Activated T-helper 2 cell treated with anti-CD3 and anti-CD28 coated beads, Interferon-gamma antibody, Interleukin-2, Interleukin-4, amounts not matched to agents 10 μg/mL and 5 μg/mL and 100 μg/mL, durations not matched to agents 14 hours and 24 hours and 36 hours (primary cell): ENCODE results near the gene CPXM2. TPM values are rescaled to one million over a fixed set of nuclear protein-coding genes. Genes with fewer than 3 reads are reported as not detected.

Experiments used
- DNase-seq: peaks from one replicate; pipeline ENCODE4 v3.0.0; 2021; ENCODE audit warnings: low spot score
- H3K27ac Mint-ChIP-seq: one replicate; pipeline ENCODE4 v1.8.0; 2021; ENCODE audit warnings: mixed read lengths
- H3K27me3 Mint-ChIP-seq: one replicate; pipeline ENCODE4 v1.8.0; 2021; ENCODE audit warnings: low read depth, mixed read lengths
- H3K36me3 Mint-ChIP-seq: one replicate; pipeline ENCODE4 v1.8.0; 2021; ENCODE audit warnings: low read depth, mixed read lengths
- H3K4me1 Mint-ChIP-seq: one replicate; pipeline ENCODE4 v1.8.0; 2021; ENCODE audit warnings: low read depth, mixed read lengths
- H3K4me3 Mint-ChIP-seq: one replicate; pipeline ENCODE4 v1.8.0; 2021; ENCODE audit warnings: low read depth, mild to moderate bottlenecking, moderate library complexity, mixed read lengths
- H3K9me3 Mint-ChIP-seq: one replicate; pipeline ENCODE4 v1.8.0; 2021; ENCODE audit warnings: mixed read lengths
- intact Hi-C: fragments of 100-400 bp; cut with micrococcal nuclease; formaldehyde crosslinking; loops from one replicate; pipeline ENCODE4 v1.15.1; 2023
- total RNA-seq: library from RNA; stranded (reverse); gene quantifications from 2 replicates; pipeline ENCODE4 v1.2.3, GENCODE V29; 2022

CPXM2 gene
- total RNA-seq, 1 donor from 2014 or later: not detected

- Mint-ChIP-seq H3K4me3 (no peak overlapping the region), H3K4me1 (no peaks in the 10 kb centered on the region), H3K9me3 (no peaks in the 10 kb centered on the region), H3K36me3 (no peaks in the 10 kb centered on the region), H3K27me3 (no peaks in the 10 kb centered on the region), H3K27ac (no peak overlapping the region)
- no peak for DNase-seq
- intact Hi-C loops: no loop called here
Measured at GRCh38 chr10:123821136-123821535, 70.5 kb downstream of the CPXM2 start.

GRCh38 chr10:123809632-123810031, 82.0 kb downstream of the CPXM2 start:
- Mint-ChIP-seq H3K4me3 (no peak overlapping the region), H3K36me3 (no peaks in the 10 kb centered on the region), H3K4me1 (peaks cover 3% of the 10 kb centered on the region), H3K9me3 (no peaks in the 10 kb centered on the region), H3K27me3 (peaks cover 4% of the 10 kb centered on the region), H3K27ac (no peak overlapping the region)
- intact Hi-C loops: no loop called here
- no peak for DNase-seq

GRCh38 chr10:123808906-123809305, 82.7 kb downstream of the CPXM2 start:
- Mint-ChIP-seq H3K4me1 (peaks cover 3% of the 10 kb centered on the region), H3K4me3 (no peak overlapping the region), H3K27ac (no peak overlapping the region), H3K27me3 (peaks cover 4% of the 10 kb centered on the region), H3K36me3 (no peaks in the 10 kb centered on the region), H3K9me3 (no peaks in the 10 kb centered on the region)
- intact Hi-C loops: no loop called here
- DNase-seq: no peak

GRCh38 chr10:123808286-123808685, 83.3 kb downstream of the CPXM2 start:
- H3K9me3 Mint-ChIP-seq: no peaks in the 10 kb centered on the region
- peaks cover 4% of the 10 kb centered on the region for H3K27me3 Mint-ChIP-seq
- peaks cover 3% of the 10 kb centered on the region for H3K4me1 Mint-ChIP-seq
- H3K4me3 Mint-ChIP-seq: no peak overlapping the region
- no peak for DNase-seq
- no peaks in the 10 kb centered on the region for H3K36me3 Mint-ChIP-seq
- no peak overlapping the region for H3K27ac Mint-ChIP-seq
- intact Hi-C loops: no loop called here

GRCh38 chr10:123807444-123808035, 84.1 kb downstream of the CPXM2 start:
- H3K27me3 Mint-ChIP-seq: peaks cover 4% of the 10 kb centered on the region
- no peak for DNase-seq
- peaks cover 3% of the 10 kb centered on the region for H3K4me1 Mint-ChIP-seq
- no peaks in the 10 kb centered on the region for H3K9me3 Mint-ChIP-seq
- no peak overlapping the region for H3K4me3 Mint-ChIP-seq
- no peaks in the 10 kb centered on the region for H3K36me3 Mint-ChIP-seq
- H3K27ac Mint-ChIP-seq: no peak overlapping the region
- intact Hi-C loops: no loop called here

GRCh38 chr10:123804716-123805115, 86.9 kb downstream of the CPXM2 start:
- no peaks in the 10 kb centered on the region for H3K9me3 Mint-ChIP-seq
- intact Hi-C loops: no loop called here
- H3K4me3 Mint-ChIP-seq: no peak overlapping the region
- H3K4me1 Mint-ChIP-seq: peaks cover 3% of the 10 kb centered on the region
- no peak for DNase-seq
- peaks cover 11% of the 10 kb centered on the region for H3K27me3 Mint-ChIP-seq
- H3K36me3 Mint-ChIP-seq: no peaks in the 10 kb centered on the region
- no peak overlapping the region for H3K27ac Mint-ChIP-seq

GRCh38 chr10:123800821-123801220, 90.8 kb downstream of the CPXM2 start:
- Mint-ChIP-seq H3K4me3 (no peak overlapping the region), H3K4me1 (no peaks in the 10 kb centered on the region)
- intact Hi-C loops: no loop called here

GRCh38 chr10:123800289-123800688, 91.3 kb downstream of the CPXM2 start:
- H3K27me3 Mint-ChIP-seq: peaks cover 10% of the 10 kb centered on the region
- H3K4me1 Mint-ChIP-seq: no peaks in the 10 kb centered on the region
- no peaks in the 10 kb centered on the region for H3K36me3 Mint-ChIP-seq
- intact Hi-C loops: no loop called here
- H3K4me3 Mint-ChIP-seq: no peak overlapping the region
- DNase-seq: no peak
- no peaks in the 10 kb centered on the region for H3K9me3 Mint-ChIP-seq
- H3K27ac Mint-ChIP-seq: no peak overlapping the region

More at GRCh38 chr10:123800821-123801220, 90.8 kb downstream of the CPXM2 start:
- no peaks in the 10 kb centered on the region for H3K9me3 Mint-ChIP-seq
- peaks cover 10% of the 10 kb centered on the region for H3K27me3 Mint-ChIP-seq
- no peaks in the 10 kb centered on the region for H3K36me3 Mint-ChIP-seq
- no peak overlapping the region for H3K27ac Mint-ChIP-seq
- no peak for DNase-seq

- no peaks in the 10 kb centered on the region for H3K36me3 Mint-ChIP-seq
- no peaks in the 10 kb centered on the region for H3K9me3 Mint-ChIP-seq
- DNase-seq: no peak
- peaks cover 10% of the 10 kb centered on the region for H3K27me3 Mint-ChIP-seq
- H3K4me3 Mint-ChIP-seq: no peak overlapping the region
- H3K27ac Mint-ChIP-seq: no peak overlapping the region
- intact Hi-C loops: no loop called here
- no peaks in the 10 kb centered on the region for H3K4me1 Mint-ChIP-seq
Measured at GRCh38 chr10:123798856-123799255, 92.8 kb downstream of the CPXM2 start.

GRCh38 chr10:123797813-123798212, 93.8 kb downstream of the CPXM2 start:
- intact Hi-C loops: no loop called here
- no peaks in the 10 kb centered on the region for H3K4me1 Mint-ChIP-seq
- peaks cover 10% of the 10 kb centered on the region for H3K27me3 Mint-ChIP-seq
- H3K4me3 Mint-ChIP-seq: no peak overlapping the region
- H3K36me3 Mint-ChIP-seq: no peaks in the 10 kb centered on the region
- no peak overlapping the region for H3K27ac Mint-ChIP-seq
- no peak for DNase-seq
- H3K9me3 Mint-ChIP-seq: no peaks in the 10 kb centered on the region

- Mint-ChIP-seq H3K4me3 (no peak overlapping the region), H3K36me3 (no peaks in the 10 kb centered on the region), H3K27me3 (peaks cover 10% of the 10 kb centered on the region), H3K27ac (no peak overlapping the region), H3K9me3 (no peaks in the 10 kb centered on the region), H3K4me1 (no peaks in the 10 kb centered on the region)
- intact Hi-C loops: no loop called here
- DNase-seq: no peak
Measured at GRCh38 chr10:123796736-123797135, 94.9 kb downstream of the CPXM2 start.

- no peak overlapping the region for H3K4me3 Mint-ChIP-seq
- peaks cover 7% of the 10 kb centered on the region for H3K27me3 Mint-ChIP-seq
Measured at GRCh38 chr10:123795846-123796590, 95.6 kb downstream of the CPXM2 start.

GRCh38 chr10:123795196-123795780, 96.3 kb downstream of the CPXM2 start:
- intact Hi-C loops: no loop called here

More at GRCh38 chr10:123795846-123796590, 95.6 kb downstream of the CPXM2 start:
- no peaks in the 10 kb centered on the region for H3K36me3 Mint-ChIP-seq
- H3K27ac Mint-ChIP-seq: no peak overlapping the region
- intact Hi-C loops: no loop called here
- no peaks in the 10 kb centered on the region for H3K4me1 Mint-ChIP-seq
- no peaks in the 10 kb centered on the region for H3K9me3 Mint-ChIP-seq
- no peak for DNase-seq

More at GRCh38 chr10:123795196-123795780, 96.3 kb downstream of the CPXM2 start:
- Mint-ChIP-seq H3K27me3 (peaks cover 5% of the 10 kb centered on the region), H3K9me3 (no peaks in the 10 kb centered on the region), H3K27ac (no peak overlapping the region), H3K4me3 (no peak overlapping the region), H3K4me1 (no peaks in the 10 kb centered on the region), H3K36me3 (no peaks in the 10 kb centered on the region)
- no peak for DNase-seq
